Cardiac muscle cell (in vitro differentiated cells and primary cell): ENCODE measurements around the gene MDH2. TPM values are rescaled to one million over a fixed set of nuclear protein-coding genes. Genes with fewer than 3 reads are reported as not detected.
A peak's percentile ranks its signal among the peaks of the same experiment; 100 is the strongest.

Source experiments
- DNase-seq, 2 donors: peaks; one replicate each; pipeline versions ENCODE4 v3.0.0 to v3.0.0-alpha.2; 2010 to 2017; ENCODE audit warnings: low read depth in 1 of 2, low spot score in 1 of 2
- H3K27ac ChIP-seq: fragments of 200-600 bp; sonication (generic); 2 replicates; pipeline ENCODE4 v1.5.1; 2016
- H3K27me3 ChIP-seq: fragments of 200-600 bp; sonication (generic); 2 replicates; pipeline ENCODE4 v1.6.0; 2016; ENCODE audit warnings: control low read depth
- H3K36me3 ChIP-seq: fragments of 200-600 bp; sonication (generic); 2 replicates; pipeline ENCODE4 v1.5.1; 2016; ENCODE audit warnings: control low read depth
- H3K4me1 ChIP-seq: fragments of 200-600 bp; sonication (generic); 2 replicates; pipeline ENCODE4 v1.8.1; 2017; ENCODE audit warnings: low read depth, mild to moderate bottlenecking, mixed run types
- H3K4me3 ChIP-seq: fragments of 200-600 bp; sonication (generic); 2 replicates; pipeline ENCODE4 v1.5.1; 2016; ENCODE audit warnings: mild to moderate bottlenecking
- H3K9me3 ChIP-seq: fragments of 200-600 bp; sonication (generic); 2 replicates; pipeline ENCODE4 v1.5.1; 2017; ENCODE audit warnings: low read depth, mild to moderate bottlenecking, control low read depth
- CTCF ChIP-seq: IDR thresholded peaks from 2 replicates; pipeline ENCODE4 v1.5.1; 2012; ENCODE audit warnings: low read depth, mild to moderate bottlenecking, low read length
- polyA plus RNA-seq: library from polyadenylated mRNA; unstranded; fragments of >200 nt; fragmentation: Nextera tagmentation; extraction: Ambion mirVana; gene quantifications from 2 replicates; pipeline ENCODE4 v1.2.1, GENCODE V29; 2016
- total RNA-seq: library from RNA; depleted of rRNA; stranded (reverse); fragments of >200 nt; gene quantifications from 2 replicates; pipeline ENCODE4 v1.2.3, GENCODE V29; 2016

MDH2 gene
- total and polyA plus RNA-seq, 2 experiments from 2014 or later, result 242 to 632 TPM

- no peaks in the 10 kb centered on the region for H3K27me3 ChIP-seq
- no peak overlapping the region for H3K4me3 ChIP-seq
- peaks cover 61% of the 10 kb centered on the region for H3K36me3 ChIP-seq
- H3K27ac ChIP-seq, result no peak overlapping the region
- TF ChIP-seq CTCF, result no peak
- peaks cover 14% of the 10 kb centered on the region for H3K4me1 ChIP-seq
- DNase-seq, result peak in 1 of 2 donors; percentile 31
- no peaks in the 10 kb centered on the region for H3K9me3 ChIP-seq
These were observed 15.6 kb downstream of the MDH2 start for GRCh38 chr7:76063525-76063924.

- no peak for TF ChIP-seq CTCF
- Histone ChIP-seq H3K4me1 (peaks cover 19% of the 10 kb centered on the region), H3K4me3 (no peak overlapping the region), H3K27ac (peak overlapping the region; percentile 88), H3K9me3 (no peaks in the 10 kb centered on the region), H3K36me3 (peaks cover 52% of the 10 kb centered on the region), H3K27me3 (no peaks in the 10 kb centered on the region)
- no peak for DNase-seq
These were observed 16.5 kb downstream of the MDH2 start for GRCh38 chr7:76064208-76064970.

GRCh38 chr7:76065016-76065612, 17.2 kb downstream of the MDH2 start:
- Histone ChIP-seq H3K27me3 (no peaks in the 10 kb centered on the region), H3K4me3 (no peak overlapping the region), H3K27ac (peak overlapping the region; percentile 88), H3K9me3 (no peaks in the 10 kb centered on the region), H3K4me1 (peaks cover 21% of the 10 kb centered on the region), H3K36me3 (peaks cover 47% of the 10 kb centered on the region)
- TF ChIP-seq CTCF, result no peak
- no peak for DNase-seq

DNA sequence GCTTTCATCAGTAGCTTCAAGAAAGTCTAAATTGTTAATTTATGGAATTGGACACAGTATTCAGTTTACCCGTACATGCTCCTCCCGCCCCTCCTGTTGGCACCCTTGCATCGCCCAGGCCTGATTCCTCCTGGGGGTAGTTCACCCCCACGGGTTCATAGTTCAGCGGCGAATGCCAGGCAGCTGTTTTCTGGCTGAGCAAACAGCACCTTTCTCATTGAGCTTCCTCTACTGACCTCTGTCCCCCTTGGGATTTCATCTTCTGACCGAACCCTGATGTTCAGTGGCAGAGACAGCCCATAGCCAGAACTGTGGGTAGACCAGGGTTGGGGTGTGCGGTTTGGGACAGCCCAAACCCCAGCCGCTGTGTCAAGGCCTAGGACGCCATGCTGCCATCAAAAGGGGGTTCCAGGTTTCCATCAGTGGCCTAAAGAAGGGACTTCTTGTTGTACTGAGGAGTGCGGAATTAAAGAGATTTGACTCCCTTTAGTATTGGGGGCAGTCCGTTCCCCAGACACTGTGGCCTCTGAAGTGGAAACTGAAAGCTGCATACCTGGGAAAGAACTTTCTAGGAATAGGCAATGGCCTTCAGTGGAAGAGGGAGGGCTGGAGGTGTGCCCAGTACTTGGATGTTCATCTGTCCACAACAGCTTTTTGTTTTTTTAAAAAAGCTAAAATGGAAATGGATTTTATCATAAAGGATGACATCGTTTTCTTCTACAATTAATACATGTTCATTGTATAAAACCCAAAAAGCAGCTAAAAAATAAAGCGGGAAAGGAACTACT, 19.0 kb downstream of the MDH2 start:
- H3K9me3 ChIP-seq, result no peaks in the 10 kb centered on the region
- no peaks in the 10 kb centered on the region for H3K27me3 ChIP-seq
- H3K36me3 ChIP-seq, result peaks cover 32% of the 10 kb centered on the region
- no peak for DNase-seq
- H3K4me1 ChIP-seq, result peaks cover 30% of the 10 kb centered on the region
- TF ChIP-seq CTCF, result no peak
- peak overlapping the region; percentile 88 for H3K27ac ChIP-seq
- H3K4me3 ChIP-seq, result no peak overlapping the region

- DNase-seq, result peak; percentile 58 to 92
- TF ChIP-seq CTCF, result peak; percentile 42
- Histone ChIP-seq H3K36me3 (peaks cover 16% of the 10 kb centered on the region), H3K4me1 (peaks cover 30% of the 10 kb centered on the region), H3K4me3 (no peak overlapping the region), H3K27me3 (no peaks in the 10 kb centered on the region), H3K9me3 (no peaks in the 10 kb centered on the region), H3K27ac (peak overlapping the region; percentile 28)
These were observed 21.3 kb downstream of the MDH2 start for GRCh38 chr7:76069238-76069638.
